SK-N-SH treated with all-trans-retinoic acid at 6 μM for 48 hours (cell line): ENCODE measurements around the gene SIPA1L2.

ENCODE experiments used
- BACH2 ChIP-seq: fragments of 250-450 bp; sonication (Bioruptor Pico); IDR thresholded peaks from 2 replicates; pipeline ENCODE4 v1.9.0; 2021; ENCODE audit warnings: mild to moderate bottlenecking, borderline replicate concordance
- OSR1 ChIP-seq: fragments of 250-450 bp; sonication (Bioruptor Pico); IDR thresholded peaks from 2 replicates; pipeline ENCODE4 v1.8.0; 2022; ENCODE audit warnings: moderate library complexity, mild to moderate bottlenecking, inconsistent platforms
- SNAI2 ChIP-seq: fragments of 250-450 bp; sonication (Bioruptor Pico); IDR thresholded peaks from 2 replicates; pipeline ENCODE4 v1.5.0; 2020; ENCODE audit warnings: mild to moderate bottlenecking, moderate library complexity
- ZNF565 ChIP-seq: fragments of 450-650 bp; formaldehyde crosslinking; conservative IDR thresholded peaks from 2 replicates; pipeline ENCODE4 v1.5.0; 2020; ENCODE audit warnings: low read depth, mild to moderate bottlenecking, moderate library complexity
- TF ChIP-seq, protein P1 (sequence below): fragments of 250-450 bp; sonication (Bioruptor Pico); IDR thresholded peaks from 2 replicates; pipeline ENCODE4 v1.8.0; 2020; ENCODE audit warnings: mild to moderate bottlenecking, moderate library complexity, borderline replicate concordance

DNA sequence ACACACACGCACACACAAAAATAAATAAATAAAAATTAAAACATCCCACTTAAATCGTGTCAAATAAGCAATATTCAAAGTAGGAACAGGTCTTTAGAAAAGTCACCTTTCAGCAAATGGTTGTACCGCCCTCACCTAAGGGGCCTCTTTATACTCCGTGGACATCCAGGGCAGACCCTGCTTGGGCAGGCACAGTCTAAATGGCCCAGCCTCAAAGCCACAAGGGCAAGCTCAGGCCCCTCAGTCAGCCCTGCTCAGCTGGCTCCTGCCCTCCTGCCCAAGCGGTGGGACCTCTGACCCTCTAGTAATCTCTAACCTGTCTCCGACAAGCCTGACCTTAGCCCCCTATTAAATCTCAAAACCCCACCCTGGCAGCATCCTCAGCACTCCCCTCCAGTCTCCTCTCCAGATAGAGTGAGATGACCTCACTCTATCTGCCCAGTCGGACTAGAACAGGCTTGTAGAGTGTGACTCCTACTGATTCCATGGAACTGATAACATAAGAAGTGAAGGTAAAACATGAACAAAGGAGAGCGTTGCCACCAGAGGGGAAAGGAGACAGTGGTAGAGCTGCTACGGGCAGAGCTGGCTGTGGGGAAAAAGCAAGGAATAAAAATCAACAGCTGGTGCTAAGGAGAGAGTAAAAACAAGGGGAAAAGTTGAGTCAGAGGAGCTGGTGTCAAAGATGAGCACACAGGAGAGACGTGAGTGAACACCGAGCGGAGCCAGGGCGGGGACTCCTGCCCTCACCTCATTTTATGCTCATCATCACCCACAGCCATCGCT lies 36.0 kb downstream of the SIPA1L2 start:
- TF ChIP-seq SNAI2 (no peak), ZNF565 (CRISPR knock-in tag) (no peak), BACH2 (CRISPR knock-in tag) (no peak), OSR1 (no peak)
- TF ChIP-seq, protein P1, sequence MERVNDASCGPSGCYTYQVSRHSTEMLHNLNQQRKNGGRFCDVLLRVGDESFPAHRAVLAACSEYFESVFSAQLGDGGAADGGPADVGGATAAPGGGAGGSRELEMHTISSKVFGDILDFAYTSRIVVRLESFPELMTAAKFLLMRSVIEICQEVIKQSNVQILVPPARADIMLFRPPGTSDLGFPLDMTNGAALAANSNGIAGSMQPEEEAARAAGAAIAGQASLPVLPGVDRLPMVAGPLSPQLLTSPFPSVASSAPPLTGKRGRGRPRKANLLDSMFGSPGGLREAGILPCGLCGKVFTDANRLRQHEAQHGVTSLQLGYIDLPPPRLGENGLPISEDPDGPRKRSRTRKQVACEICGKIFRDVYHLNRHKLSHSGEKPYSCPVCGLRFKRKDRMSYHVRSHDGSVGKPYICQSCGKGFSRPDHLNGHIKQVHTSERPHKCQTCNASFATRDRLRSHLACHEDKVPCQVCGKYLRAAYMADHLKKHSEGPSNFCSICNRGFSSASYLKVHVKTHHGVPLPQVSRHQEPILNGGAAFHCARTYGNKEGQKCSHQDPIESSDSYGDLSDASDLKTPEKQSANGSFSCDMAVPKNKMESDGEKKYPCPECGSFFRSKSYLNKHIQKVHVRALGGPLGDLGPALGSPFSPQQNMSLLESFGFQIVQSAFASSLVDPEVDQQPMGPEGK (CRISPR knock-in tag) = no peak
